ENCODE measurements around the gene FTH1.
"Not testable (repeated sequence)": the region's sequence is repeated elsewhere in the genome, so short reads cannot be mapped to it uniquely, and the experiment has no call there.

FTH1 gene

GRCh38 chr11:61978703-61979661 is 11.5 kb upstream of the FTH1 start:
- no peak for DNase-seq (ENCODE audit: low read depth in 2 of 2)

DNA sequence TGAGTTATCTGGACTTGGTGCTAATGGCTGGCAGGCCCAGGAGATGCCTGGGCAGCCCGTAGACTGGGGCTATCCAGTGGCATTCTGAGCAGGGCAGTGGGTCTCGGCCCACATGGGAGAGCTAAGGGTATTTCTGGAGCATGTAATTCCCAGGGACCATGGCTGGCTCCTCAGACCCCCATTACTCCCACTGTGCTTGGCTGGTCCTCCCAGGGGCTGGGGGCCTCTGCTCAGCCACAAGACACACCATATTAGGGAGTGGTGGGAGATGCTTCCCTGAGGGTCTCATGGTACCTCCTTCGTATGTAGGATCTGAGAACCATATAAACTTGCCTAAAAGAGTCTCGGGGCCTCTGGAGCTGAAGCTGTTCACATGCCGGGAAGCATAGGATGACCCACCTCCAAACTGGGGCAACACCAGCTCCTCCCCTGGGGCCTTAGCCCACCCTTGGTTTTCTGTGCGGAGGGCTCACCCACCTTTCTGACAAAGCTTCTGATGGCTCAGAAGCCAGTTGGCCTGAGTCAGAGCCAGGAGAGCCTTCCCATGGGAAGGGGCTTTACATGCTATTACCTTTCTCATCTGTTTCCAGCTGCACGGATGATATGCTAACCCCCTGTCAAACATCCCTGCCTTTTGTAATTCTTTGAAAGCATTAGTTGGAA is 9.5 kb upstream of the FTH1 start:
- DNase-seq (ENCODE audit: low read depth in 2 of 2): no peak

- no peak for DNase-seq (ENCODE audit: low read depth in 2 of 2)
Measured at GRCh38 chr11:61976420-61976800, 9.0 kb upstream of the FTH1 start.

- DNase-seq (ENCODE audit: low read depth in 2 of 2): no peak
Measured at GRCh38 chr11:61975638-61976419, 8.4 kb upstream of the FTH1 start.

GRCh38 chr11:61974766-61975631 is 7.6 kb upstream of the FTH1 start:
- DNase-seq (ENCODE audit: low read depth in 2 of 2): no peak

DNA sequence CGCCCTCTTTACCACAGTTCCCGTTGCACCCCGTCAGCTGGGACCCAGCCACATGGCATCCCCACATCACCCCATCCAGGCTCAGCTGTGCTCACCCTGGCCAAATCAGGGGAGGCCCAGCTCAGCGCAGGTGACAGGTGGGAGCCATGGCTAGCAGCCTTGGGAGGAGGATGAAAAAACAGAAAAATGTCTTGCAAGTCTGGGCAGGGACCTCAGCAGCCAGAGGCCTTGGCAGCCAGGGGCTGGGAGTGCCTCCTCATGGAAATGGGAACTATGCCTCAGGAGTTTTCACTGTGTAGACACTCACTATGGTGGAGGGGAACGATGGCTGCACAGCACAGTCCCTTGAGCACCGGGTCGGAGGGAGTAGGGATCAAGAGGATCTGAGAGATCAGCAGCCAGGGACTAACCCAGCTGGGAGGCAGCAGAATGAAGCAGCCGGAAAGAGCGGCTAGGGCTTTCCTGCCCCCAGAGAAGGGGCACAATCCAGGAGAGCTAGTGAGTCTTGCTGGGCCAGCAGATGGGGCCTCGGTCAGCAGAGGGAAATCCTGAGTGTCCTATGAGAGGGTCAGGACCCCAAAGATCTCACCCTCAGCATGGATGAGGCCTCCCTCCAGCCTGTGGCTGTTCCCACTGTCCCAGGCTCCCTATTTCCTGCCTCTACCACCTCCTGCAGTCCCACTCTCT is 6.2 kb upstream of the FTH1 start:
- no peak for DNase-seq (ENCODE audit: low read depth in 2 of 2)

DNA sequence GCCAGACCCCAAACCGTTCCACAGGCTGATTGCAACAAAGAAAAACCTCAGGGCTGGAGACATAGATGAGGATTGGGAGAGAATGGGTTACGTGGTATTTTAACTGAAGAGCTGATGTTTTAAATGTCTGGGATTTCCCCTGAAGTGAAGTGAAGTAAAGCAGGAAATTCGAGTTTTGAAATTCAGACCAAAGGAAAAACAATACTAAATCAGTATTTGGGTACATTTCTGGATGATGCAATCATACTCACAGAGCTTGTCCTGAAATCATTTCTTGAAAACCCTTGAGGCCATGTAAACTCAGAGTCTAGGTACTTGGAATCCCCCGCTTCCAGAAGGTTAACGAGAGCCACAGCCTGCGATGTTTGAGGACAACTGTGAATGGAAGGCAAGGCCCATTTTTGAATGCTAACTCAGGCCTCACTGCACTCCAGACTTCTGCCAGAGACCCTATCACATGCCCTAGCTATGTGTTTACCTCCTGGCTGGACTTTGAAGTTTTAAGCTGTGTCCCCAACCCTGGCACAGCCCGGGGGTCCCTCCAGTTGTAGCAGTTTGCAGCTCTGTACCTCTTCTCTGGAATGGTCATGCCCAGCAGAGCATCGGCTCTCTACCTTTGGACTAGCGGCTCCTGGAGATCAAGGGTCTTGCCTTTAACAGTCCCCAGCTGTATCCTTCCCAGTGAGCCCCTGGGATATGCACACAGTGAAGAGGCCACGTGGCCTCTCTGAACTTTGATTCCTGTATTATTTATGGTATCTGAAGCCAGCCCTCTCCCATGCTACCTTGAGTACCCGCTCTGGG is 5.4 kb upstream of the FTH1 start:
- DNase-seq (ENCODE audit: low read depth in 2 of 2): peak; percentile 90 to 91

DNA sequence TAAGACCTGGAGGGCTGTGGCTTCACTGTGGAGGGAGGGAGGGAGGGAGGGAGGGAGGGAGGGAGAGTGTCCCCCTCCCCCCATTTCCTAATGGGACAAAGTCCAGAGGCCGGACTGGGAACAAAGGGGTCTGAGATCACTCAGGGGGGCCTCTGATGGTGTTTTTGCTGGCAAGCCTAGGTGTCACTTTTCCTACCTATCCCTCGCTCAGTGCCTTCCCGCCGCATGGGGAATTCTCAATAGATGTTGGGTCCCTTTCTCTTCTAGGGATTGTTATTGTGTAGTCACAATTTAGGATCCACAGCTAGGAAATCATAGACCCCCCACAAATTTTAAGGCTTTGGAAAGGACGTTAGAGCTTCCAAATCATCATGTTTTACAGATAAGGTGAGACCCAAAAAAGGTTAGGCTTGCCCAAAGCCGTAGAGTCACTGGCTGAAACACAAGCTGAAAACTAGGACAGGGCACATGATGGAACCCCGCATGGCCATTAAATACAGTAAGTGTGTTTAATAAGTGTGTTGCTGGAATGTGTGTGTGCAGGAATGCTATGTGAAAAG is 4.8 kb upstream of the FTH1 start:
- DNase-seq (ENCODE audit: low read depth in 2 of 2): no peak

- DNase-seq (ENCODE audit: low read depth in 2 of 2): peak; percentile 98
Measured at GRCh38 chr11:61971248-61972111, 4.0 kb upstream of the FTH1 start.

- DNase-seq (ENCODE audit: low read depth in 2 of 2): peak; percentile 73 to 74
Measured at GRCh38 chr11:61969838-61970662, 2.6 kb upstream of the FTH1 start.

DNA sequence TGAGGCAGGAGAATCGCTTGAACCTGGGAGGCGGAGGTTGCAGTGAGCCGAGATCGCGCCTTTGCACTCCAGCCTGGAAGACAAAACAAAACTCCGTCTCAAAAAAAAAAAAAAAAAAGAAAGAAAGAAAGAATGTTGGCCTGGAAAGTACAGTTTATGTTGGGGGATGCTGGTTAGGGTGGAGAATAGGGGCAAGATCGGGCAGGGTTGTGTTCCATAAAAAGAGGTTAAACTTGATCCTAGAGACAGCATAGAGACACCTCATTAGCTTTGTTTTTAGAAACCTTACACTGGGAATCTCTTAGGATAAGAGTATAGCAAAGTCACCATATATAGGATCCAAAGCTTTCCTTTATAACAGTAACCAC is 1.9 kb upstream of the FTH1 start:
- DNase-seq (ENCODE audit: low read depth in 2 of 2): no peak

GRCh38 chr11:61968758-61969390 is 1.4 kb upstream of the FTH1 start:
- no peak for DNase-seq (ENCODE audit: low read depth in 2 of 2)

DNA sequence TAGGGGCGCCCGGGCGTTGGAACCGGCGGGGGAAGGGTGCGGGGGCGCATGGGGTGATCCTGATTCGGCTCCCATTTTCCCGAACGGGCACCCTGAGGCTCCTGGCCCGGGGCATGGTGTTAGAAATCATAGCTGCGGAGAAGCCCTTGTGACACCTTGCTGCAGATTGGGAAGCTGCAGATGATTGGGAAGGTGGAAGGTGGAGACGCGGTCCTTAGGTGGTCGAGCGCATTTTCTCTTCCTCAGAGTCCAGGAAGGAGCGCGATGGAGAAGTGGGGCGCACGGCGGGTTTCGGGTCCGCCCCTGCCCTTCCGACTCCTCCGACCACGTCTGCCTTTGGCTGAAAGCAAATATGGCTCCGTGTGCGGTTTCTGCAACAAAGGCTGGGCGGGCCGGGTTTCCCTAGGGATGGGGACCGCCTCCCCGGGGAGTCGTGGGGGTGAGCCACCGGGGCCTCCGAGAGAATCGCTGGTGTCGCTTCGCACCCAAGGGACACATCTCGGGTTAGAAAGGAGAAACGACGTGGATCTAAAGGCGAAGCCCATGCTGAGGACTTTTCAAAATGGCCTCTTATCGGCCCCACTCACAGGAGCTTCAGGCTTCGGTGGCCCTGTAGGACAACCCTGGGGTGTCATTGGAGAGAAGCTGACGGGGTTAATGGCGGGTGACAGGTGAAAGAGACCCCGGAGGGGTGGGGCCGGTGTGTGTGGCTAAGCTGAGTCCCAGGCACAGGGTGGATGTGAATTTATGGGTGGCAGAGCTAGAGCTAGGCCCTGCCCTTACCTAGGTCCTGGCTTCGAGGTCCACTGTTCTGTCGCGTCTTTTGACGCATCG is 707 bp upstream of the FTH1 start:
- DNase-seq (ENCODE audit: low read depth in 2 of 2): no peak

DNA sequence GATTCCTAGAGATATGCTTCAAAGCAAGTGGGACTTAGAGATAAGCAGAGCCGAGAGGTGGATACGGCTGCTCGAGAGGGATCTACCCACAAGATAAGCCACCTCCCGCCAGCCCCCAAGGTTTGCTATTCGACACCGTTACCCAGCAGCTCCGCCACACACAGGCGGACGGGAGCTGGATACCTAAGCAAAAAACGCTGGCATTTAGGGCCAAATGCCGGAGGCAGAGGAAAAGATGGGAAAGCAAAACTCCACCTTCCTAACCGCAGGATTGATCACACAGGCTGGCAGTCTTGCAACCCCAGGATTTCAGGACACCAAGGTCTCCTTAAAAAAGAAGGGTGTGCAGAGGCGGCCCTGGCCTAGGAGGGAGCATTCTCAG is 709 bp downstream of the FTH1 start:
- DNase-seq (ENCODE audit: low read depth in 2 of 2): no peak

DNA sequence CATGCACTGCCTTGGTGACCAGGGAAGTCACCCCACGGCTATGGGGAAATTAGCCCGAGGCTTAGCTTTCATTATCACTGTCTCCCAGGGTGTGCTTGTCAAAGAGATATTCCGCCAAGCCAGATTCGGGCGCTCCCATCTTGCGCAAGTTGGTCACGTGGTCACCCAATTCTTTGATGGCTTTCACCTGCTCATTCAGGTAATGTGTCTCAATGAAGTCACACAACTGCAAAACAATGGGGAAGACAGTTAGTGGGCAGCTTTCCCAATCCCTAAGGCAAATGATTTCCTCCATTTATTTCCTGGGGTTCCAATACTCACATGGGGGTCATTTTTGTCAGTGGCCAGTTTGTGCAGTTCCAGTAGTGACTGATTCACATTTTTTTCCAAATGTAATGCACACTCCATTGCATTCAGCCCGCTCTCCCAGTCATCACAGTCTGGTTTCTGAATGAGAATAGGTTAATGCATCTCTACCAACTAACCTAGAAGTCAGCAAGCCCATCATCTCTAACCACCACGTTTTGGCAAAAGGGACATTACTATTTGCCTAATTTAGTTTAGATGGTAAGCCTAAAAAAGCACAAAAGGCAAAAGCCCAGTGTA is 2.7 kb downstream of the FTH1 start:
- not testable (repeated sequence) for DNase-seq (ENCODE audit: low read depth in 2 of 2)

DNA sequence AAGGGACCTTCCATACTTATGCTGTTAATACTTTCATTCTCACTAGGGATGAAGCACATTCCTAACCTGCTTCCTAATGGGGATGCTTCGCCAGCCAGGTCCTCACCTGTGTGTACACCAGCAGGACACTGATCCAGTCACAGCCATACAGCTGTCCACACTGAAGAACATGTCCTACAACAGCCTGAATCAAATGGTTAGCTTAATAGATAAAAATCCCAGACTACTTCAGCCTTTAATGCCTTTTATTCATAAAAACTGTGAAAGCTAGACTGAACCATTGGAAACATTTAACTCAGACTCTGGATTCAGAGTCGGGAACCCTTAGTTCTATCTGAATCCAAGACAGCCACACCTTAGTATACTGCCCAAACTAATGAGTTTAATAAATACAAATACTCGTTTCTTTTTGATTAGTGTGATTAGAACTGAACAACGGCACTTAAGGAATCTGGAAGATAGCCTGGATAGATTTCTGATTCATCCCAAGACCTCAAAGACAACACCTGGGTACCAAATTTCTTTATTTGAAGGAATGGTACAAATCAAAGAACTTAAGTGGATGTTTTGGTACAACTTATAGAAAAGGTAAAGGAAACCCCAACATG is 3.3 kb downstream of the FTH1 start:
- no peak for DNase-seq (ENCODE audit: low read depth in 2 of 2)

All from fibroblast of skin of left biceps (primary cell).